GM13976 (cell line): Measurements from ENCODE around the gene TMEM198.

ENCODE experiments used
- DNase-seq: peaks from one replicate; pipeline ENCODE4 v3.0.0; 2012; ENCODE audit warnings: low spot score
- CTCF ChIP-seq: IDR thresholded peaks from 2 replicates; pipeline ENCODE4 v1.5.1; 2012; ENCODE audit warnings: borderline replicate concordance, mild to moderate bottlenecking; ENCODE audit not compliant: insufficient read depth; ENCODE audit errors: extremely low read depth, missing control alignments, control extremely low read depth
- in situ Hi-C: fragments of 300-500 bp; cut with MboI; formaldehyde crosslinking; loops from one replicate; pipeline ENCODE4 v1.12.0; 2022; ENCODE audit warnings: low sequenced_read_pairs, mixed read lengths, inconsistent platforms; ENCODE audit not compliant: unreplicated experiment

Gene TMEM198

GRCh38 chr2:219497495-219498279, 46.1 kb upstream of the TMEM198 start:
- in situ Hi-C loops, result no loop called here
- TF ChIP-seq CTCF, result no peak
- DNase-seq, result peak; percentile 85

GRCh38 chr2:219498280-219499057, 45.4 kb upstream of the TMEM198 start, which contains the start of gene GMPPA:
GMPPA (plus strand) TSS chr2:219498891; CDS start chr2:219499976, 1,085 bp downstream.
- in situ Hi-C loops, result no loop called here
- TF ChIP-seq CTCF, result no peak
- peak; percentile 98 for DNase-seq

GRCh38 chr2:219499058-219499307, 44.8 kb upstream of the TMEM198 start:
- in situ Hi-C loops, result no loop called here
- TF ChIP-seq CTCF, result no peak
- no peak for DNase-seq

- no peak for DNase-seq
- in situ Hi-C loops, result no loop called here
- TF ChIP-seq CTCF, result no peak
Measured at GRCh38 chr2:219499555-219499954, 44.3 kb upstream of the TMEM198 start.

- TF ChIP-seq CTCF, result no peak
- in situ Hi-C loops, result no loop called here
- no peak for DNase-seq
Measured at GRCh38 chr2:219500135-219500534, 43.7 kb upstream of the TMEM198 start.

- no peak for DNase-seq
- in situ Hi-C loops, result no loop called here
- TF ChIP-seq CTCF, result no peak
Measured at GRCh38 chr2:219501849-219502248, 42.0 kb upstream of the TMEM198 start.
